Gastrocnemius medialis (tissue), 4 donors: ENCODE measurements around the gene NRG3.

ENCODE experiments used
- POLR2A ChIP-seq, 2 donors: fragments of 450-650 bp; IDR thresholded peaks; one replicate each; pipeline ENCODE4 v1.6.1; 2017; ENCODE audit warnings: antibody characterized with exemption in 2 of 2, mild to moderate bottlenecking in 2 of 2, moderate library complexity in 2 of 2
- TF ChIP-seq, protein P1 (sequence below), 5 experiments: fragments of 450-650 bp in 3 of 5; fragments of 200-600 bp in 2 of 5; sonication (generic) in 2 of 5; IDR thresholded peaks in 4 of 5; conservative IDR thresholded peaks in 1 of 5; 1 replicate in 4 of 5; 2 replicates in 1 of 5; pipeline ENCODE4 v1.5.1; 2016 to 2019; ENCODE audit warnings: antibody characterized with exemption in 5 of 5, mild to moderate bottlenecking in 3 of 5, moderate library complexity in 3 of 5

DNA sequence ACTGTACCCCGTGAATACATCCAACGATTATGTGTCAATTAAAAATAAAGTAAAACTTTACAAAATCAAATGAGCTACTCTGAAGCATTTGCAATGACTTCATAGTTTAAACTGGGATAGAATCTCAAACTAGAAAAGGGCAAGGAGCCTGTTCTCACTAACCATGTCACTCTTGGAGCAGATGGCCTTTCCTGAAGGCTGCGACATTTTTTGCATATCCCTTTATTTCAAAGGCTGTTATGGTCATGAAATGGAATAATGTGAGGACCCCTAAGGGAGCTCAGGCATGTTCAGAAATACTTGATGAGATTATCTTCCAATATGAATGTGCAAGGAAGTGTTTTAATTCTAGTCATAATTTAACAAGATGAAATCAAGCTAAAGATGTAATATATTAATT lies 679.4 kb downstream of the NRG3 start:
- TF ChIP-seq POLR2A (IDR thresholded peaks at IDR 0.05): no peak
- TF ChIP-seq, protein P1, sequence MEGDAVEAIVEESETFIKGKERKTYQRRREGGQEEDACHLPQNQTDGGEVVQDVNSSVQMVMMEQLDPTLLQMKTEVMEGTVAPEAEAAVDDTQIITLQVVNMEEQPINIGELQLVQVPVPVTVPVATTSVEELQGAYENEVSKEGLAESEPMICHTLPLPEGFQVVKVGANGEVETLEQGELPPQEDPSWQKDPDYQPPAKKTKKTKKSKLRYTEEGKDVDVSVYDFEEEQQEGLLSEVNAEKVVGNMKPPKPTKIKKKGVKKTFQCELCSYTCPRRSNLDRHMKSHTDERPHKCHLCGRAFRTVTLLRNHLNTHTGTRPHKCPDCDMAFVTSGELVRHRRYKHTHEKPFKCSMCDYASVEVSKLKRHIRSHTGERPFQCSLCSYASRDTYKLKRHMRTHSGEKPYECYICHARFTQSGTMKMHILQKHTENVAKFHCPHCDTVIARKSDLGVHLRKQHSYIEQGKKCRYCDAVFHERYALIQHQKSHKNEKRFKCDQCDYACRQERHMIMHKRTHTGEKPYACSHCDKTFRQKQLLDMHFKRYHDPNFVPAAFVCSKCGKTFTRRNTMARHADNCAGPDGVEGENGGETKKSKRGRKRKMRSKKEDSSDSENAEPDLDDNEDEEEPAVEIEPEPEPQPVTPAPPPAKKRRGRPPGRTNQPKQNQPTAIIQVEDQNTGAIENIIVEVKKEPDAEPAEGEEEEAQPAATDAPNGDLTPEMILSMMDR (IDR thresholded peaks at IDR 0.05 in 4 of 5, conservative IDR thresholded peaks at IDR 0.05 in 1 of 5): no peak
